Fibroblast of lung (primary cell): ENCODE results near the gene ARID1B. TPM values are rescaled to one million over a fixed set of nuclear protein-coding genes. Genes with fewer than 3 reads are reported as not detected.

Source experiments
- DNase-seq, 2 donors: peaks; one replicate each; pipeline versions ENCODE4 v3.0.0 to v3.0.0-alpha.2; 2010; ENCODE audit warnings: low read depth in 2 of 2
- H2AFZ ChIP-seq: 2 replicates; pipeline ENCODE4 v1.5.1; 2012; ENCODE audit warnings: low read length, control low read depth, inconsistent platforms
- H3K27ac ChIP-seq: 2 replicates; pipeline ENCODE4 v1.5.1; 2011; ENCODE audit warnings: low read length, control low read depth; ENCODE audit not compliant: insufficient read depth
- H3K27me3 ChIP-seq: 2 replicates; pipeline ENCODE4 v1.5.1; 2011; ENCODE audit warnings: mild to moderate bottlenecking, low read length; ENCODE audit not compliant: control insufficient read depth, insufficient read depth
- H3K36me3 ChIP-seq: 2 replicates; pipeline ENCODE4 v1.5.1; 2011; ENCODE audit warnings: low read length; ENCODE audit not compliant: control insufficient read depth, insufficient read depth
- H3K4me1 ChIP-seq: 2 replicates; pipeline ENCODE4 v1.5.1; 2011; ENCODE audit warnings: low read length; ENCODE audit not compliant: control insufficient read depth, insufficient read depth; ENCODE audit errors: extremely low read depth
- H3K4me2 ChIP-seq: 2 replicates; pipeline ENCODE4 v1.5.1; 2011; ENCODE audit warnings: low read length, control low read depth; ENCODE audit not compliant: insufficient read depth; ENCODE audit errors: extremely low read depth
- H3K4me3 ChIP-seq, 4 experiments: fragments of 200-600 bp in 1 of 4; sonication (generic) in 1 of 4; replicated peaks in 1 of 4; 2 replicates each; pipeline ENCODE4 v1.5.1; 2011 to 2016; ENCODE audit warnings: low read length in 4 of 4, low read depth in 3 of 4, mild to moderate bottlenecking in 3 of 4, control low read depth in 2 of 4, inconsistent platforms in 1 of 4, mixed read lengths in 1 of 4; ENCODE audit not compliant: insufficient read depth in 1 of 4; ENCODE audit errors: control extremely low read depth in 1 of 4
- H3K79me2 ChIP-seq: 2 replicates; pipeline ENCODE4 v1.5.1; 2012; ENCODE audit warnings: mild to moderate bottlenecking, low read length, inconsistent platforms; ENCODE audit not compliant: control insufficient read depth, insufficient read depth
- H3K9ac ChIP-seq: 2 replicates; pipeline ENCODE4 v1.5.1; 2011; ENCODE audit warnings: mild to moderate bottlenecking, low read length, control low read depth; ENCODE audit not compliant: insufficient read depth
- H3K9me3 ChIP-seq: 2 replicates; pipeline ENCODE4 v1.5.1; 2012; ENCODE audit warnings: low read depth, low read length; ENCODE audit not compliant: control insufficient read depth, insufficient read depth
- H4K20me1 ChIP-seq: 2 replicates; pipeline ENCODE4 v1.5.1; 2011; ENCODE audit warnings: low read length; ENCODE audit not compliant: control insufficient read depth, insufficient read depth; ENCODE audit errors: extremely low read depth
- EZH2 ChIP-seq: IDR thresholded peaks from 2 replicates; pipeline ENCODE4 v1.5.1; 2012; ENCODE audit warnings: low read length, control low read depth, mild to moderate bottlenecking; ENCODE audit errors: missing control alignments
- polyA plus RNA-seq, 2 donors: library from polyadenylated mRNA; depleted of rRNA in 1 of 2; stranded (reverse) in 1 of 2; unstranded in 1 of 2; fragments of >200 nt; gene quantifications; 2 replicates each; pipeline ENCODE4 v1.2.1, GENCODE V29; 2011 to 2012; ENCODE audit warnings: missing spikeins in 1 of 2
- total RNA-seq: library from RNA; depleted of rRNA; stranded (reverse); fragments of >200 nt; gene quantifications from 2 replicates; pipeline ENCODE4 v1.2.1, GENCODE V29; 2014
- TF ChIP-seq, protein P1 (sequence below), 2 donors: IDR thresholded peaks in 1 of 2; conservative IDR thresholded peaks in 1 of 2; 1 replicate in 1 of 2; 2 replicates in 1 of 2; pipeline ENCODE4 v1.5.1; 2011 to 2012; ENCODE audit warnings: low read length in 2 of 2, control low read depth in 1 of 2, inconsistent platforms in 1 of 2, low read depth in 1 of 2, mild to moderate bottlenecking in 1 of 2

ARID1B gene
- total and polyA plus RNA-seq, 2 donors (not counting 1 experiment from before 2014, with no cell fraction given): 15.4 to 41.9 TPM

DNA sequence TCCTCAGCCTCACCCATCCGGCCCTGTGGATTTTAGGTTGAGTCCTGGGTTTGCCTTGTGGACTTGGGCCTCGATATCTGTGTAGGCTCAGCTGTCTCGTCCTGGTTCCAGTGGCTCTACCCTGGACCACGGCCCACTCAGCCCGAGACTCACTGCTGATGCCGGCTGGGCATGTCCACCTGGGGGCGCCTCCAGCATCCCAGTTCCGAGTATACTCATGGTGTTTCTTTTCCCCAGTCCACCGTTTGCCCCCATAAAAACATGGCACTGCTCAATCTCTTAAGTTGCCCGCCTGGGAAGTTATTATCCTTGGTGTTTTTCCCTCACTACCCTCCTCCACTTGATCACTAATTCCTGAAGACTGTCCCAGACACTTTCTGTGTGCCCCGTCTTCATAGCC, 99.1 kb downstream of the ARID1B start:
- Histone ChIP-seq H3K36me3 (no peaks in the 10 kb centered on the region), H4K20me1 (no peaks in the 10 kb centered on the region), H3K9me3 (no peaks in the 10 kb centered on the region), H3K79me2 (peaks cover 39% of the 10 kb centered on the region), H3K4me2 (no peak overlapping the region), H3K27ac (no peak overlapping the region), H3K4me3 (no peak overlapping the region), H3K9ac (no peak overlapping the region), H3K27me3 (no peaks in the 10 kb centered on the region), H2AFZ (no peak overlapping the region), H3K4me1 (no peaks in the 10 kb centered on the region)
- DNase-seq: no peak
- TF ChIP-seq, protein P1, sequence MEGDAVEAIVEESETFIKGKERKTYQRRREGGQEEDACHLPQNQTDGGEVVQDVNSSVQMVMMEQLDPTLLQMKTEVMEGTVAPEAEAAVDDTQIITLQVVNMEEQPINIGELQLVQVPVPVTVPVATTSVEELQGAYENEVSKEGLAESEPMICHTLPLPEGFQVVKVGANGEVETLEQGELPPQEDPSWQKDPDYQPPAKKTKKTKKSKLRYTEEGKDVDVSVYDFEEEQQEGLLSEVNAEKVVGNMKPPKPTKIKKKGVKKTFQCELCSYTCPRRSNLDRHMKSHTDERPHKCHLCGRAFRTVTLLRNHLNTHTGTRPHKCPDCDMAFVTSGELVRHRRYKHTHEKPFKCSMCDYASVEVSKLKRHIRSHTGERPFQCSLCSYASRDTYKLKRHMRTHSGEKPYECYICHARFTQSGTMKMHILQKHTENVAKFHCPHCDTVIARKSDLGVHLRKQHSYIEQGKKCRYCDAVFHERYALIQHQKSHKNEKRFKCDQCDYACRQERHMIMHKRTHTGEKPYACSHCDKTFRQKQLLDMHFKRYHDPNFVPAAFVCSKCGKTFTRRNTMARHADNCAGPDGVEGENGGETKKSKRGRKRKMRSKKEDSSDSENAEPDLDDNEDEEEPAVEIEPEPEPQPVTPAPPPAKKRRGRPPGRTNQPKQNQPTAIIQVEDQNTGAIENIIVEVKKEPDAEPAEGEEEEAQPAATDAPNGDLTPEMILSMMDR (conservative IDR thresholded peaks at IDR 0.05 in 1 of 2, IDR thresholded peaks at IDR 0.05 in 1 of 2; ENCODE audit: low read depth in 1 of 2, low read length in 2 of 2): peak in 1 of 2 donors; percentile 33
- TF ChIP-seq EZH2: no peak

- Histone ChIP-seq H3K79me2 (peaks cover 43% of the 10 kb centered on the region), H3K27ac (no peak overlapping the region), H3K36me3 (no peaks in the 10 kb centered on the region), H3K4me3 (no peak overlapping the region), H3K27me3 (no peaks in the 10 kb centered on the region), H3K9ac (no peak overlapping the region), H3K4me2 (no peak overlapping the region), H4K20me1 (no peaks in the 10 kb centered on the region), H3K9me3 (no peaks in the 10 kb centered on the region), H3K4me1 (no peaks in the 10 kb centered on the region), H2AFZ (no peak overlapping the region)
- no peak for DNase-seq
- TF ChIP-seq, protein P1 (conservative IDR thresholded peaks at IDR 0.05 in 1 of 2, IDR thresholded peaks at IDR 0.05 in 1 of 2; ENCODE audit: low read depth in 1 of 2, low read length in 2 of 2): no peak
- TF ChIP-seq EZH2: no peak
Observed at GRCh38 chr6:156877126-156877863, 100.1 kb downstream of the ARID1B start.

DNA sequence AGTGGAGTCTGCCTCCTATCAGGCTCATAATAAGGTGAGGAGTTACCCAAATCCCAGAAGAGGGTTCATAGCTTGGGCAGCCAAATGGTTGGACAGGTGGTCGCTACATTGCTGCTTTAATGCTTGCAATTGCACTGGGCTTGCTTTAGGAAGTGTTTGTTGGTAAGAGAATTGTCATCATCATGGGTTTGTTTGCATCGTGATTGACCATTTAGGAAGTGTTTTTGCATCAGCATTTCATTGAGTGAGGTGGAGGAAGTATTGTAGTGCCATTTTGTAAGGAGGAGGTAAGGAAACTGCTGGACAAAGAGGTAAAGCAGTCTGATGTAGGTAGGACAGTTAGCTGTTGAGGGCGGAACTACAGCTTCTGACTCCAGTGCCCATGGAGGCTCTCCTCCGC, 101.5 kb downstream of the ARID1B start:
- TF ChIP-seq EZH2: no peak
- TF ChIP-seq, protein P1 (conservative IDR thresholded peaks at IDR 0.05 in 1 of 2, IDR thresholded peaks at IDR 0.05 in 1 of 2; ENCODE audit: low read depth in 1 of 2, low read length in 2 of 2): no peak
- Histone ChIP-seq H3K27me3 (no peaks in the 10 kb centered on the region), H3K36me3 (no peaks in the 10 kb centered on the region), H3K9ac (no peak overlapping the region), H3K4me2 (no peak overlapping the region), H2AFZ (no peak overlapping the region), H3K27ac (no peak overlapping the region), H3K79me2 (peaks cover 40% of the 10 kb centered on the region), H4K20me1 (no peaks in the 10 kb centered on the region), H3K9me3 (no peaks in the 10 kb centered on the region), H3K4me1 (no peaks in the 10 kb centered on the region), H3K4me3 (no peak overlapping the region)
- DNase-seq: no peak
